ENCODE data around the gene STX2.

DNA sequence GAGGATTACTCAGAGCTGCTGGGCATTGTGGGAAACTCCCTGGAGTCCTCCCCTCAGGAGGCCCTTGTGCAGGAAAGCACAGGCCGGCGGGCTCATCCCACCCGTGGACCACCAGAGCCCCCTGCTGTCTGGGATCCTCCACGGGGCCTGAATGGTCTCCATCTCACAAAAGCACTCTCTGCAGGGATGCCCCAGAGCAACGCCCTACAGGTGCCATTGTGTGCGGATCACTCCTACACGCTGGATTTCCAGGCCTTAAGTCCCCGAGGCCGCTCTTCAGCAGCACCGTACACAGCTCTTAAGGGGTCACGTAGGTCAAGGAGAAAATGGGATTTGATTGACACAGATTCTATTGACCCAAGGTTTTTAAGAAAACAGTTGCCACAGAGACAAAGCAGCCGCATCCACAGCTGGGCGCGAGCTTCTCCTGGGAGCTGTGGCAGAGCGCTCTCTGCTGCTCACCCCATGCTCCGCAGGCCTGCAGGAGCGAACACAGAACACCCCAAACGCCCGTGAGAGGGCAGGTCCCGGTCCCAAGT is 86.3 kb downstream of the STX2 start:
- TF ChIP-seq, protein P1, sequence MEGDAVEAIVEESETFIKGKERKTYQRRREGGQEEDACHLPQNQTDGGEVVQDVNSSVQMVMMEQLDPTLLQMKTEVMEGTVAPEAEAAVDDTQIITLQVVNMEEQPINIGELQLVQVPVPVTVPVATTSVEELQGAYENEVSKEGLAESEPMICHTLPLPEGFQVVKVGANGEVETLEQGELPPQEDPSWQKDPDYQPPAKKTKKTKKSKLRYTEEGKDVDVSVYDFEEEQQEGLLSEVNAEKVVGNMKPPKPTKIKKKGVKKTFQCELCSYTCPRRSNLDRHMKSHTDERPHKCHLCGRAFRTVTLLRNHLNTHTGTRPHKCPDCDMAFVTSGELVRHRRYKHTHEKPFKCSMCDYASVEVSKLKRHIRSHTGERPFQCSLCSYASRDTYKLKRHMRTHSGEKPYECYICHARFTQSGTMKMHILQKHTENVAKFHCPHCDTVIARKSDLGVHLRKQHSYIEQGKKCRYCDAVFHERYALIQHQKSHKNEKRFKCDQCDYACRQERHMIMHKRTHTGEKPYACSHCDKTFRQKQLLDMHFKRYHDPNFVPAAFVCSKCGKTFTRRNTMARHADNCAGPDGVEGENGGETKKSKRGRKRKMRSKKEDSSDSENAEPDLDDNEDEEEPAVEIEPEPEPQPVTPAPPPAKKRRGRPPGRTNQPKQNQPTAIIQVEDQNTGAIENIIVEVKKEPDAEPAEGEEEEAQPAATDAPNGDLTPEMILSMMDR (IDR thresholded peaks at IDR 0.05) = no peak
- TF ChIP-seq POLR2A (IDR thresholded peaks at IDR 0.05) = no peak
